Umbilical cord (tissue), 2 donors: ENCODE measurements around the gene IQCE. TPM values are rescaled to one million over a fixed set of nuclear protein-coding genes. Genes with fewer than 3 reads are reported as not detected.
"Not testable (repeated sequence)": the region's sequence is repeated elsewhere in the genome, so short reads cannot be mapped to it uniquely, and the experiment has no call there.

Experiments
- DNase-seq: peaks from one replicate; pipeline ENCODE4 v3.0.0-alpha.2; 2015; ENCODE audit warnings: low spot score
- total RNA-seq: library from RNA; depleted of rRNA; stranded (reverse); fragments of >200 nt; gene quantifications from one replicate; pipeline ENCODE4 v1.2.3, GENCODE V29; 2014; ENCODE audit warnings: low replicate concordance; ENCODE audit not compliant: insufficient read depth

IQCE gene
- total RNA-seq, 1 donor from 2014 or later, result 5.1 TPM

DNA sequence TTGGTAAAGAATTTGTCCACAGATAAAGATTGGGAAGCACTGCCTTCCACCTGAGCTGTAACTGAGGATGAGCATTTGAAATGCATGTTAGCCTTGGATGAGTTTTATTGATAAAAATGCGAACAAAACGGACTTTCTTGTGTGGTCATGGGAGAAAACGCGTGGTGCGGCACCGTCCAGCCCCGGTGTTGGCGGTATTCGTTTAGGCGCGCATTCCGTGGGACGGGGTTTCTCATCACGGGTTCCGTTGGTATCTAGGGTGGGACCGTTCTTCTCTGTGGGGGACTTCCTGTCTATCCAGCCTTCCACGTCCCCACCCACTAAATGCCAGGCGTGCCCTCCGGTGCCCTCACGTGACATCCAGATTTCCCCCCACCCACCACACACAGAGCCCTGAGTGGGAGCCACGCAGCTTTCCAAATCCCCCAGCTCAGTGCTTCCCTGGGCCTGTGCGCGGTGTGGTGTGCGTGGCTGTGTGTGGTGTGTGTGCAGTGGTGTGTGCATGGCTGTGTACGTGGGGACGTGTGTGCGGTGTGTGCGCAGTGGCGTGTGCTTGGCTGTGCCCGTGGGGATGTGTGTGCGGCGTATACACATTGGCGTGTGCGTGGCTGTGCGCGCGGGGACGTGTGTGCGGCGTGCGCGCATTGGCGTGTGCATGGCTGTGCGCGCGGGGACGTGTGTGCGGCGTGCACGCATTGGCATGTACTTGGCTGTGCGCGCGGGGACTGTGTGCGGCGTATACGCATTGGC lies 18.1 kb downstream of the IQCE start:
- DNase-seq, result no peak

DNA sequence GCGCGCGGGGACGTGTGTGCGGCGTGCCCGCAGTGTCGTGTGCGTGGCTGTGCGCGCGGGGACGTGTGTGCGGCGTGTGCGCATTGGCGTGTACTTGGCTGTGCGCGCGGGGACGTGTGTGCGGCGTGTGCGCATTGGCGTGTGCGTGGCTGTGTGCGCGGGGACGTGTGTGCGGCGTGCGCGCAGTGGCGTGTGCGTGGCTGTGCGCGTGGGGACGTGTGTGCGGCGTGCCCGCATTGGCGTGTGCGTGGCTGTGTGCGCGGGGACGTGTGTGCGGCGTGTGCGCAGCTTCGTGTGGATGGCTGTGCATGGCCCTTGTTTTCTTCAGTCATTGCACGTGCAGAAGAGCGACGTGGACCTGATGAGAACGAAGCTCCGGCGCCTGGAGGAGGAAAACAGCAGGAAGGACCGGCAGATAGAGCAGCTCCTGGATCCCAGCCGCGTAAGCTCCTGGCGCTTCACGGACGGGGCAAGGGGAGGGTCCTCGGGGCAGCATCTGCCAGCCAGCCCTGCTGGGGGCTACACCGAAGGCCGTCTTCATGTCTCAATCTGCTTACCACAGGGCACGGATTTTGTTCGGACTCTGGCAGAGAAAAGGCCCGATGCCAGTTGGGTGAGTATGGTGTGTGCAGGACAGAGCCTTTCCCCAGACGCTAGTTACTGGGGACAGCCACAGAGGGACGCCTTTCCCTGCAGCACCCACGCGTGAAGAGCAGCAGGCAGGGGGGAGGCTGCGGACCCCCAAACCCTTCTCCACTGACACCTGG lies 19.3 kb downstream of the IQCE start:
- no peak for DNase-seq

- no peak for DNase-seq
Observed at GRCh38 chr7:2580636-2581035, 21.9 kb downstream of the IQCE start.

DNA sequence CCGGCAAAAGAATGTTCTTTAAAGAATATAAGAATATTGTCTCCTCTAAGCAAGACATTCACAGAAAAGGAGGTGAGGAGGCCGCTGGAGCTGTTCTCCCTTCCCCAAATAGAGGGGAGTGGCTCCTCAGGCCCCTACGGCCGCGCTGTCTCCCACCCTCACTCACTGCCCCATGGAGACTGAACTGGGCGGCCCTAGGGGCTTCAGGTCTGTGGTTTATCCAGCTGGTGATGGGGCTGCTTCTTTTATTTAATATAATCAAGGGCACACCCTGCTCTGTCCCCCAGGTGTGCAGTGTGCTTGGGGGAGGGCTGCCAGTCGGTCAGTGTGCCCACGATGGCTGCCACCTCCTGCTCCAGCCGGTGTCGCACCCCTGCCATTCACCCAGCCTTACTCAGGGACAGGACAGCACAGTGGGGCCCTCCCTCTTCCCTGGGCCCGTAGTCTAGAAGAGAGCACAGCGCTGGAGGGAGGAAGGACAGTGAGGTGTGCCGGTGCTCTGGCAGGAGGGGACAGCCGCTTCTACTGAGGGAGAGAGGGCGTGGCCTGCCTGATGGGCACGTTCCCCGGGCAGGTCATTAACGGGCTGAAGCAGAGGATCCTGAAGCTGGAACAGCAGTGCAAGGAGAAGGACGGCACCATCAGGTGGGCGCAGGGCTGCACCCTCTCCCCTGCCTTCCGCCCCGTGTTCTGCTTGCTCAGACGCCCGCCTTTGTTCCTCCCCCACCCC lies 23.4 kb downstream of the IQCE start:
- DNase-seq, result no peak

- DNase-seq, result no peak
Observed at GRCh38 chr7:2583798-2584580, 25.2 kb downstream of the IQCE start.

DNA sequence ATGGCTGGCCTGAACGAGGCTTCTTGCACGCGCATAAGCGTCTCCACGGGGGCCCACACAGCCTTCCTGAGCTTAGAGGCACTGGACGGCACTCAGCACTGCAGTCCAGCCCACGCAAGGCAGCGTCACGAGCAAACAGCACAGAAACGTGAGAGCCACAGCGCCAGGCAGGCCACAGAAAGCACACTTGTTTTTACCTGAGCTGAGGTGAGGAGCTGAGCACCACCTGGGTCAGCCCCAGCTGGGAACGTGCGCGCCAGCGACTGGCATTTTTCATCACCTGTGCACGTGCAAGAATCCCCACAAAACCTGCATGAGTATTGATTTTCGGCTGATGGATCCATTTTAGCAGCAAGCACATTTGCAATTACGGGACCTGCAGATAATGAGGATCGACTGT lies 26.7 kb downstream of the IQCE start:
- DNase-seq, result no peak

GRCh38 chr7:2586326-2587020 lies 27.7 kb downstream of the IQCE start:
- DNase-seq, result no peak

DNA sequence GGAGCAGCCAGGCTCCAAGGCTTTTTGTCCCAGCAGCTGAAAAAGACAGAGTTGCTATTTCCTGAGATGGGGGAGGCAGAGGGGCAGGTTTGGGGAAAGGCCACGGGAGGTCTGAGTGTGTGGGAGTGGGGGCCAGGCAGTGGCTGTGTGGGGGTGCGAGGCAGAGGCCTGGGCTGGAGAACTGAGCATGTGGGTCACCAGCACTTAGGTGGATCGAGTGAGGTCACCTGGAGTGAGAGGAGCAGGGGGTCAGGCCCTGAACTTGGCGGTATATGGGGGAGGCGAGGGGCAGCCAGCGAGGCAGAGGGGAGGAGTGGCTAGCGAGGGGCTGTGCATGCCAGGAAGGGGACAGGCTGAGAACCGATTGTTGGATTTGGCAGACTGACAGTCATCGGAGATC lies 28.4 kb downstream of the IQCE start:
- DNase-seq, result no peak

- no peak for DNase-seq
Observed at GRCh38 chr7:2587778-2588177, 29.0 kb downstream of the IQCE start.

GRCh38 chr7:2589341-2589740 lies 30.6 kb downstream of the IQCE start:
- no peak for DNase-seq

DNA sequence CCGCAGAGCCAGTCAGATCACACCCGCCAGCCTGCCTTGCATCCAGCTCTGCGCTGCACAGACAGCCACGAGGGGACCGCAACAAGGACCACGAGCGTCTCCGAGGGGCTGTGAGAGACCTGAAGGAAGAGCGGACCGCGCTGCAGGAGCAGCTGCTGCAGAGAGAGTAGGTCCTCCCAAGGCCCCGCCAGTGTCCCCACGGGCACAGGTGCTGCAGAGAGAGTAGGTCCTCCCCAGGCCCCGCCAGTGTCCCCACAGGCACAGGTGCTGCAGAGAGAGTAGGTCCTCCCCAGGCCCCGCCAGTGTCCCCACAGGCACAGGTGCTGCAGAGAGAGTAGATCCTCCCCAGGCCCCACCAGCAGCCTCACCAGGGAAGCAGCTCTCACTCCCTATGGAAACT lies 31.2 kb downstream of the IQCE start:
- DNase-seq, result not testable (repeated sequence)

DNA sequence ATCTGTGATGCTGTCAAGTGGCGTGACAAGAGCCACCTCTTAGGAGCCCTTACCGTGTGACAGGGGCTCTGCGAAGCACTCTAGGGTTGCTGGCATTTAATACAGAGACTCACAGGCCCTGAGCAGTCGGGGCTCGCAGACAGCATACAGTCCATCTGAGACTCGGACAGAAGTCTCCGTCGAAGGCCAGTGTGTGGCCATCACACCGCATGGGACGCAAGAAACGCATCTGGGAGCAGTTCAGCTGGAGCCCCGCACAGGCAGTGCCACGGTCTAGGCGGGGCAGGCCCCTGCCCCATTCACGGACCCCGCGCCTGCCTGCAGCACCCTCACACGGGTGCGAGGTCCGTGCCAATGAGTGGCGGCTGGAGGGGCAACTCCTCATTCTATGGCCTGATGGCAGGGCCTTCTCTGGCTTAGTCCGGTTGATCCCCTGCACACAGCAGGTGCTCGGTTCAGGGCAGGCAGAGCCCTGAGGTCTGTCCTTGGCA lies 33.6 kb downstream of the IQCE start:
- no peak for DNase-seq

- no peak for DNase-seq
Observed at GRCh38 chr7:2593036-2593727, 34.4 kb downstream of the IQCE start.

DNA sequence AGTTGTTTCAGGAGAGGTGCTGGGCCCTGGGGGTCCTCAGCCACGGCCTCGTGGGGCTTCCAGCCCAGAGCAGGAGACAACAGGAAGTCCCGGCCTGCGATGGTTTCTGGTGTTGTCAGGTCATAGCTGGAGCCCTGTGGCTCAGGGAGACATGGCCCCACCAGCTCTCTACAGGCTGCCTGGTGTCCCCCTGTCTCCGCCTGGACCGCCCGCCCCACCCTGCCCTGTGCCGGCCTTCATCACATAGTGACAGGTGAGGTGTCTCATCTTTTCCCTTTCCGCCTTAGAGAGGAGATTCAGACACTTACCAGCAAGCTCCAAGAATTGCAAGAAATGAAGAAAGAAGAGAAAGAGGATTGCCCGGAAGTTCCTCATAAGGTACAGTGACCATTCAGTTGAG lies 35.8 kb downstream of the IQCE start:
- DNase-seq, result no peak

- no peak for DNase-seq
Observed at GRCh38 chr7:2595258-2595860, 36.6 kb downstream of the IQCE start.

- DNase-seq, result no peak
Observed at GRCh38 chr7:2596464-2597272, 37.9 kb downstream of the IQCE start.

- DNase-seq, result no peak
Observed at GRCh38 chr7:2597273-2597640, 38.5 kb downstream of the IQCE start.

DNA sequence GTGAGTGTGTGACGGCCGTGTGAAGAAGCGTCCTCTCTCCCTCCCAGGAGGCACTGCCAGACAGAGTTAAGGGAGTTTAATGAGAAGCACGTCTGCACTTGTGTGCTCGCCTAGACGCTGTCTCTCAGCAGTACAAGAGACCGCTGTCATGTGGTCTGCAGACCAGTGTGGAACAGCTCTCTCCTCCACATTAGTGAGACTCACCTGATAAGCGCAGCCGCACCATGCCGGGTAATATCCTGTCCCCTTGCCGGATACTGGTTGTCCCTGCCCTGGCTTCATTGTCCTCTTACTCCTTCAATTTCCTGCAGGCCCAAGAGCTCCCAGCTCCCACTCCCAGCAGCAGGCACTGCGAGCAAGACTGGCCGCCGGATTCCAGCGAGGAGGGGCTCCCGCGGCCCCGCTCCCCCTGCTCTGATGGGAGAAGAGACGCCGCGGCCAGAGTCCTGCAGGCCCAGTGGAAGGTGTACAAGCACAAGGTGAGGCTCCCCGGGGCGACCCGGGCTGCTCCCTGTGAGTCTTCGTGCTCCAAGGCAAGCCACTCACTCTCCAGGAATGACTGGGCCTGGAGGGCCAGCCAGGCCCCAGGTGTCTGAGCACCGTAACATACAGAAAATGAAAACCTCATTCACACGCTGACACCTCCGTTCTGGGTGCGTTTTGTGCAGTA lies 39.5 kb downstream of the IQCE start:
- DNase-seq, result no peak

GRCh38 chr7:2601065-2601464 lies 42.3 kb downstream of the IQCE start:
- DNase-seq, result no peak
